ENCODE data around the gene FBXL16. TPM values are rescaled to one million over a fixed set of nuclear protein-coding genes. Genes with fewer than 3 reads are reported as not detected.

The FBXL16 gene
- total RNA-seq, 1 donor from 2014 or later = 0.40 TPM

Other genes with a start within 250 kb of the FBXL16 start
- 41.7 and 82.0 TPM in 2 replicates for gene CAPN15, start 178.1 kb downstream of the FBXL16 start, total RNA-seq
- gene PRR35, start 145.4 kb downstream of the FBXL16 start, total RNA-seq = 0.05 TPM in 1 of 2 replicates, not detected in the other
- gene NHLRC4, start 138.8 kb downstream of the FBXL16 start, total RNA-seq = 0.85 TPM in 1 of 2 replicates, not detected in the other
- 30.9 and 68.5 TPM in 2 replicates for gene PIGQ, start 135.8 kb downstream of the FBXL16 start, total RNA-seq
- 8.0 and 12.1 TPM in 2 replicates for gene RAB40C, start 115.7 kb downstream of the FBXL16 start, total RNA-seq
- 0.35 TPM in 1 of 2 replicates, not detected in the other for gene WFIKKN1, start 74.8 kb downstream of the FBXL16 start, total RNA-seq
- gene METTL26, start 69.5 kb downstream of the FBXL16 start, total RNA-seq = 54.4 and 93.1 TPM in 2 replicates
- gene MCRIP2, start 64.0 kb downstream of the FBXL16 start, total RNA-seq = 17.6 and 26.4 TPM in 2 replicates
- 6.9 and 18.5 TPM in 2 replicates for gene WDR90, start 56.4 kb downstream of the FBXL16 start, total RNA-seq
- 31.1 and 43.6 TPM in 2 replicates for gene RHOT2, start 37.7 kb downstream of the FBXL16 start, total RNA-seq
- 0.94 and 1.6 TPM in 2 replicates for gene RHBDL1, start 30.1 kb downstream of the FBXL16 start, total RNA-seq
- gene STUB1, start 25.4 kb downstream of the FBXL16 start, total RNA-seq = 78.5 and 115 TPM in 2 replicates
- gene JMJD8, start 21.5 kb downstream of the FBXL16 start, total RNA-seq = 33.5 and 52.3 TPM in 2 replicates
- gene WDR24, start 15.4 kb downstream of the FBXL16 start, total RNA-seq = 1.4 and 7.9 TPM in 2 replicates
- 65.8 and 74.7 TPM in 2 replicates for gene METRN, start 9.3 kb upstream of the FBXL16 start, total RNA-seq
- gene ANTKMT, start 15.3 kb upstream of the FBXL16 start, total RNA-seq = 23.1 and 73.8 TPM in 2 replicates
- gene CCDC78, start 20.6 kb upstream of the FBXL16 start, total RNA-seq = 0.69 and 0.70 TPM in 2 replicates
- gene HAGHL, start 21.3 kb upstream of the FBXL16 start, total RNA-seq = 10.5 and 24.1 TPM in 2 replicates
- gene CIAO3, start 35.2 kb upstream of the FBXL16 start, total RNA-seq = 21.7 and 28.5 TPM in 2 replicates
- 1.3 and 13.5 TPM in 2 replicates for gene MSLN, start 54.9 kb upstream of the FBXL16 start, total RNA-seq
- 22.3 and 35.3 TPM in 2 replicates for gene RPUSD1, start 82.6 kb upstream of the FBXL16 start, total RNA-seq
- 4.2 and 11.3 TPM in 2 replicates for gene CHTF18, start 82.8 kb upstream of the FBXL16 start, total RNA-seq
- gene GNG13, start 94.9 kb upstream of the FBXL16 start, total RNA-seq = not detected in 2 replicates

Measured in renal cortical epithelial cell (primary cell).